ENCODE data around the gene ATM. TPM values are rescaled to one million over a fixed set of nuclear protein-coding genes. Genes with fewer than 3 reads are reported as not detected.

Gene ATM, protein sequence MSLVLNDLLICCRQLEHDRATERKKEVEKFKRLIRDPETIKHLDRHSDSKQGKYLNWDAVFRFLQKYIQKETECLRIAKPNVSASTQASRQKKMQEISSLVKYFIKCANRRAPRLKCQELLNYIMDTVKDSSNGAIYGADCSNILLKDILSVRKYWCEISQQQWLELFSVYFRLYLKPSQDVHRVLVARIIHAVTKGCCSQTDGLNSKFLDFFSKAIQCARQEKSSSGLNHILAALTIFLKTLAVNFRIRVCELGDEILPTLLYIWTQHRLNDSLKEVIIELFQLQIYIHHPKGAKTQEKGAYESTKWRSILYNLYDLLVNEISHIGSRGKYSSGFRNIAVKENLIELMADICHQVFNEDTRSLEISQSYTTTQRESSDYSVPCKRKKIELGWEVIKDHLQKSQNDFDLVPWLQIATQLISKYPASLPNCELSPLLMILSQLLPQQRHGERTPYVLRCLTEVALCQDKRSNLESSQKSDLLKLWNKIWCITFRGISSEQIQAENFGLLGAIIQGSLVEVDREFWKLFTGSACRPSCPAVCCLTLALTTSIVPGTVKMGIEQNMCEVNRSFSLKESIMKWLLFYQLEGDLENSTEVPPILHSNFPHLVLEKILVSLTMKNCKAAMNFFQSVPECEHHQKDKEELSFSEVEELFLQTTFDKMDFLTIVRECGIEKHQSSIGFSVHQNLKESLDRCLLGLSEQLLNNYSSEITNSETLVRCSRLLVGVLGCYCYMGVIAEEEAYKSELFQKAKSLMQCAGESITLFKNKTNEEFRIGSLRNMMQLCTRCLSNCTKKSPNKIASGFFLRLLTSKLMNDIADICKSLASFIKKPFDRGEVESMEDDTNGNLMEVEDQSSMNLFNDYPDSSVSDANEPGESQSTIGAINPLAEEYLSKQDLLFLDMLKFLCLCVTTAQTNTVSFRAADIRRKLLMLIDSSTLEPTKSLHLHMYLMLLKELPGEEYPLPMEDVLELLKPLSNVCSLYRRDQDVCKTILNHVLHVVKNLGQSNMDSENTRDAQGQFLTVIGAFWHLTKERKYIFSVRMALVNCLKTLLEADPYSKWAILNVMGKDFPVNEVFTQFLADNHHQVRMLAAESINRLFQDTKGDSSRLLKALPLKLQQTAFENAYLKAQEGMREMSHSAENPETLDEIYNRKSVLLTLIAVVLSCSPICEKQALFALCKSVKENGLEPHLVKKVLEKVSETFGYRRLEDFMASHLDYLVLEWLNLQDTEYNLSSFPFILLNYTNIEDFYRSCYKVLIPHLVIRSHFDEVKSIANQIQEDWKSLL (N-terminal part only)
- total RNA-seq, result 10 to 100 TPM; 36.4 to 81.3 TPM

GRCh38 chr11:108222574-108223347, at the start of gene ATM, which contains the start of gene NPAT:
ATM (plus strand) TSS chr11:108223067; CDS start chr11:108227625, 4,558 bp downstream.
NPAT (minus strand) TSS chr11:108222638; CDS start chr11:108222536, 102 bp downstream.
- DNase-seq (ENCODE audit: low spot score in 2 of 2) (peak; percentile 93 to 99), ATAC-seq (peak; percentile 76 to 77)
- Mint-ChIP-seq H3K27ac (no peak within 1 kb of the TSS), H3K9me3 (no peaks in the 10 kb centered on the region), H3K36me3 (peaks cover 9 to 32% of the 10 kb centered on the region in 2 donors)

GRCh38 chr11:108177570-108177969, 45.3 kb upstream of the ATM start:
- no peaks in the 10 kb centered on the region for H3K9me3 Mint-ChIP-seq
- no peak overlapping the region for H3K27ac Mint-ChIP-seq
- ATAC-seq (no peak), DNase-seq (ENCODE audit: low spot score in 2 of 2) (no peak)
- peaks cover 16 to 52% of the 10 kb centered on the region in 2 donors for H3K36me3 Mint-ChIP-seq

GRCh38 chr11:108193725-108194124, 29.1 kb upstream of the ATM start:
- DNase-seq (ENCODE audit: low spot score in 2 of 2) (no peak), ATAC-seq (no peak)
- H3K36me3 Mint-ChIP-seq, result peaks cover 2 to 47% of the 10 kb centered on the region in 2 donors
- H3K27ac Mint-ChIP-seq, result no peak overlapping the region
- no peaks in the 10 kb centered on the region for H3K9me3 Mint-ChIP-seq

- H3K27ac Mint-ChIP-seq, result peak overlapping the region in 1 of 2 donors; percentile 94
- DNase-seq (ENCODE audit: low spot score in 2 of 2), result no peak
- H3K36me3 Mint-ChIP-seq, result peaks cover 12 to 48% of the 10 kb centered on the region in 2 donors
- no peaks in the 10 kb centered on the region for H3K9me3 Mint-ChIP-seq
- ATAC-seq, result peak in 1 of 2 donors; percentile 44
Observed at GRCh38 chr11:108196901-108197300, 26.0 kb upstream of the ATM start.

DNA sequence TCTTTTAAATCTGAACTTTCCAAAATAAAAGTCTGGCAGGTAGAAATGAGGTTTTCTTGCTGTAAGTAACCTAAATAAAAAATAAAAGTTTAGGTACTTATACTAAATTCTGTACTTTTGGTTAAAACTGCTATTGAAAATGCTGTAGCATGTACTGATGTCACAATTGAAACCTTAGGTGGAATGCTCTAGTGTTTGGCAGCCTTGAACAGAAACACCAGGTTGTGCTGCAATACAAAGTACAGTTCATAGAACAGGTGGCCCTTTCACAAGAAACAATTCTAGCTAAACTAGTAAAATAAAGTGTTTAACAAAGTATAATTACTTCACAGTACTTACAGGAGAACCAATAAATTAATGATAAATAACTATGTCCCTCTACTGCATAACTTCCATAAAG, 25.5 kb upstream of the ATM start:
- H3K36me3 Mint-ChIP-seq, result peaks cover 12 to 48% of the 10 kb centered on the region in 2 donors
- DNase-seq (ENCODE audit: low spot score in 2 of 2), result no peak
- no peaks in the 10 kb centered on the region for H3K9me3 Mint-ChIP-seq
- peak in 1 of 2 donors; percentile 52 for ATAC-seq
- peak overlapping the region in 1 of 2 donors; percentile 94 for H3K27ac Mint-ChIP-seq

DNA sequence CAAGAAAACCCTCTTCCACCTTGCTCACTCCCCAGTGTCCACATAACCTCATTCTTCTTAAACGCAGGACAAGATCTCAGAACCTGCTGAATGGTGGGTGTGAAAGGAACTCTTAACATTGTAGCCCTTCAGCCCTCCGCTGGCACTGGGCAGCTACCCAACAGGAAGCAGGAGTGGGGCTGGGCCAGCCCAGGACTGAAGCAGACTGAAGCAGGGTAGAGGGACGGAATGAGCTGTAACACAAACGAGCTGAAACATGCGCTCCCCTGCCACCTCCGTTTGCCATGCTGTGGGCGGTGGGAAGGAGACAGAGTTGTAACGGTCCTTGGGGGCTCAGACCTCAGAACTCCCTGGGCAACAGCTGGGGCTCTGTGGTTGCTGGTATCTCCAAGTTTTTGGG, 24.0 kb upstream of the ATM start:
- Mint-ChIP-seq H3K36me3 (peaks cover 18 to 57% of the 10 kb centered on the region in 2 donors), H3K27ac (peak overlapping the region; percentile 32 to 52), H3K9me3 (peaks cover 0 to 9% of the 10 kb centered on the region in 2 donors)
- ATAC-seq (no peak), DNase-seq (ENCODE audit: low spot score in 2 of 2) (no peak)

DNA sequence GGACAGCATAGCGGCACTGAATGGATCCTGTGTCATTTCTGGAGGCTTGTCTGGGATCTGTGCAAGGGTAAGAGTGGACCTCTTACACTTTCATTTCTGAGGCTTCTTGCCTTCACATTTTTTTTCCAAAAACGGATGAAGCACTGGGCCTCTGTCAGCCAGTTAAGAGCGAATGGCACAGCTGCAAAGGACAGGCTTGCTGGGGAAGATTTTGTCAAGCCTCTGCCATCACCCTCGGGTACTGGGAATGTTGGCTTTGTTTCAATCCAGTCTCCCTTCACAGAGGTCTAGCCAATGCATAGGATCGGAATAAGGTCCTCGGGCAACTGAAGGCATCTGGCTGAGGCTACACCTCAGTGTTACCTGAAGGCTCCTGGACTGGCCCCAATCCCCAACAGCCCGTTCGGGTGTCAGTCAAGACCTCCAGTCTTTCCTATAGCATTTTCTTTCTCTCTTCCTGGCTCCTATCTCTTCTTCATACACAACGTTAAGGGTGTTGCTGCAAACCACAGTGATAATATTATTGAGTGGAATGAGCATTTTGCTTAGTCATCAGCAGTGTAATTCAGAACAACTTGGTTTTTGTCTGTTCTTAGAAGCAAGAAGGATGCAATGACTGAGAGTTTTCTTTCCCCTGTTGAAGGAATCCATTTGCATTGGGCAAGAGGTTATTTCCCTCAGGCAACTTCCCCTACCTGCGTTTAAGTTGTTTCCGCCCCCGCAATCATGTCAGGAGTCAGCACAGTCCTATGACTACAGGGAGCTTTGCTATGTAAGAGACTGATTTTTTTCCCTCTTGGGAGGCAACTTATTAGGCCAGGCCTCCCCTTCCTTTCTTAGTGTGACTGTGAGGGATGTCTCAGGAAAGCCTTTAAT, 23.2 kb upstream of the ATM start:
- ATAC-seq (peak; percentile 87 to 94), DNase-seq (ENCODE audit: low spot score in 2 of 2) (peak; percentile 56 to 75)
- H3K36me3 Mint-ChIP-seq, result peaks cover 25 to 61% of the 10 kb centered on the region in 2 donors

GRCh38 chr11:108203075-108203474, 19.8 kb upstream of the ATM start:
- ATAC-seq (no peak), DNase-seq (ENCODE audit: low spot score in 2 of 2) (no peak)
- Mint-ChIP-seq H3K27ac (no peak overlapping the region), H3K9me3 (peaks cover 5 to 20% of the 10 kb centered on the region in 2 donors), H3K36me3 (peaks cover 52 to 72% of the 10 kb centered on the region in 2 donors)

More for the DNA sequence above, 23.2 kb upstream of the ATM start:
- Mint-ChIP-seq H3K27ac (peak overlapping the region; percentile 52 to 73), H3K9me3 (peaks cover 2 to 11% of the 10 kb centered on the region in 2 donors)

GRCh38 chr11:108204376-108204775, 18.5 kb upstream of the ATM start:
- Mint-ChIP-seq H3K36me3 (peaks cover 53 to 70% of the 10 kb centered on the region in 2 donors), H3K27ac (peak overlapping the region in 1 of 2 donors; percentile 5), H3K9me3 (peaks cover 5 to 24% of the 10 kb centered on the region in 2 donors)
- no peak for DNase-seq (ENCODE audit: low spot score in 2 of 2)
- ATAC-seq, result no peak

DNA sequence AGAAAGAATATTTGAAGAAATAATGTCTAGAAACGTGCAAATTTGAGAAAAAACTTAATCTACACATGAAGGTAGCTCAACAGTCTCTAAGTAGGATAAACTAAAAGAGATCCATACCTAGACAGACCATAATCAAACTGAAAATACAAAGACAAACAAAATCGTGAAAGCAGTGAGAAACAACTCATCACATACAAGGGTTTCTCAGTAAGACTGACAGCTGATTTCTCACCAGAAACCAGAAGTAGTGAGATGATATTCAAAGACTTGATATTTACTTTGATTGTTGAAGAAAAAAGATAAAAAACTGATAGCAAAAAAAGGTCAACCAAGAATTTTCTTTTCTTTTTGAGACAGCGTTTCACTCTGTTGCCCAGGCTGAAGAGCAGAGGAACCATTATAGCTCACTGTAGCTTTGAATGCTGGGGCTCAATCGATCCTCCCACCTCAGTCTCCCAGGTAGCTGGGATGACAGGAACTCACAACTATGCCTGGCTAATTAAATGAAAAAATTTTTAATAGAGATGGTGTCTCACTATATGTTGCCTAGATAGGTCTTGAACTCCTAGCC, 17.9 kb upstream of the ATM start:
- H3K27ac Mint-ChIP-seq, result peak overlapping the region in 1 of 2 donors; percentile 5
- no peak for DNase-seq (ENCODE audit: low spot score in 2 of 2)
- peak; percentile 44 to 70 for ATAC-seq

GRCh38 chr11:108206171-108206570, 16.7 kb upstream of the ATM start:
- DNase-seq (ENCODE audit: low spot score in 2 of 2) (no peak), ATAC-seq (no peak)
- Mint-ChIP-seq H3K9me3 (peaks cover 5 to 31% of the 10 kb centered on the region in 2 donors), H3K27ac (no peak overlapping the region), H3K36me3 (peaks cover 56 to 81% of the 10 kb centered on the region in 2 donors)

More for the DNA sequence above, 17.9 kb upstream of the ATM start:
- peaks cover 5 to 24% of the 10 kb centered on the region in 2 donors for H3K9me3 Mint-ChIP-seq
- H3K36me3 Mint-ChIP-seq, result peaks cover 47 to 70% of the 10 kb centered on the region in 2 donors

GRCh38 chr11:108206969-108207682, 15.7 kb upstream of the ATM start:
- ATAC-seq, result no peak
- Mint-ChIP-seq H3K9me3 (peaks cover 5 to 31% of the 10 kb centered on the region in 2 donors), H3K36me3 (peaks cover 56 to 91% of the 10 kb centered on the region in 2 donors), H3K27ac (peak overlapping the region in 1 of 2 donors; percentile 36)
- DNase-seq (ENCODE audit: low spot score in 2 of 2), result no peak

DNA sequence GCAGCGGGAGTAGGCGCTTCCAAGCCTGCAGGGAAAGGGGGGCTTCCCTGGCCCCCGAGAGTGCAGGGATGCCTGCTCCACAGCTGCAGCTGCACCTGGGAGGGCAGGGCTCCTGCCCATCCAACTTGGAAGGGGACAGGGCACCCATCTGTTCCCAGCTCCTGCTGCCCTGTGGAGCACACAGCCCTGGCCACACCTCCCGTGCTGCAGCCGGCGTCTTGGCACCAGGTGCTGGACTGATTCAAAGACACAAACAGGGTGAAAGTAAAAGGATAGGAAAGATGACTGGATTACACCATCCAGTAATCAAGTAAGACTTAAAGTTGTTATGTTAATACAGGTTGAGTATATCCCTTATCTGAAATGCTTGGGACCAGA, 15.2 kb upstream of the ATM start:
- H3K9me3 Mint-ChIP-seq, result peaks cover 5 to 31% of the 10 kb centered on the region in 2 donors
- DNase-seq (ENCODE audit: low spot score in 2 of 2) (no peak), ATAC-seq (no peak)
- H3K27ac Mint-ChIP-seq, result no peak overlapping the region
- H3K36me3 Mint-ChIP-seq, result peaks cover 56 to 96% of the 10 kb centered on the region in 2 donors

DNA sequence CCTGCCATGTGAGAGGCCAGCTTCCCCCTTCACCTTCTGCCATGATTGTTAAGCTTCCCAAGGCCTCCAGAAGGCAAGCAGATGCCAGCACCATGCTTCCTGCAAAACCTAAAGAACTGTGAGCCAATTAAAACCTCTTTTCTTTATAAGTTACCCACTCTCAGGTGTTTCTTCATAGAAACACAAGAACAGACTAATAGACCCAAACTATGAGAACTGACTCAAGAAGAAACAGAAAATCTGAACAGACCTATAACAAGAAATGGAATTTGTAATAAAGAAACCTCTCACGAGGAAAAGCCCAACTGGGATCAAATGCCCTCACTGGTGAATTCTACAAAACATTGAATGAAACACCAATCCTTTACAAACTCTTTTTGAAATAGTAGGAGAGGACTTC, 12.4 kb upstream of the ATM start:
- ATAC-seq, result peak in 1 of 2 donors; percentile 61
- Mint-ChIP-seq H3K9me3 (peaks cover 0 to 16% of the 10 kb centered on the region in 2 donors), H3K27ac (peak overlapping the region in 1 of 2 donors; percentile 92), H3K36me3 (peaks cover 42 to 86% of the 10 kb centered on the region in 2 donors)
- DNase-seq (ENCODE audit: low spot score in 2 of 2), result no peak

Data from activated naive CD4-positive, alpha-beta T cell treated with anti-CD3 and anti-CD28 coated beads, Interleukin-2, amount 50 U/mL, for 72 hours (primary cell).